ENCODE measurements around the gene NXT1. TPM values are rescaled to one million over a fixed set of nuclear protein-coding genes. Genes with fewer than 3 reads are reported as not detected.

NXT1 gene
- 10.4 and 14.3 TPM in 2 replicates for total RNA-seq

GRCh38 chr20:23350196-23350903, at the start of gene NXT1:
Gene NXT1, plus strand, starts transcription at chr20:23350791. Its CDS starts 3,251 bp downstream, at chr20:23354042.

GRCh38 chr20:23361476-23362391, 11.1 kb downstream of the NXT1 start, which contains the start of gene GZF1:
Gene GZF1, plus strand, starts transcription at chr20:23362182. Its CDS starts 2,202 bp downstream, at chr20:23364384.

Other genes with a start within 250 kb of the NXT1 start
- gene GZF1, start 11.4 kb downstream of the NXT1 start, total RNA-seq: 19.9 and 46.9 TPM in 2 replicates
- gene NAPB, start 70.7 kb downstream of the NXT1 start, total RNA-seq: 7.6 and 8.8 TPM in 2 replicates
- not detected in 2 replicates for gene CSTL1, start 88.9 kb downstream of the NXT1 start, total RNA-seq
- not detected in 2 replicates for gene CST11, start 102.1 kb downstream of the NXT1 start, total RNA-seq
- gene CST8, start 140.3 kb downstream of the NXT1 start, total RNA-seq: not detected in 2 replicates
- gene CST9L, start 217.7 kb downstream of the NXT1 start, total RNA-seq: not detected in 2 replicates

Measured in bronchial smooth muscle cell (primary cell).